ENCODE data around the gene OXSR1.

DNA sequence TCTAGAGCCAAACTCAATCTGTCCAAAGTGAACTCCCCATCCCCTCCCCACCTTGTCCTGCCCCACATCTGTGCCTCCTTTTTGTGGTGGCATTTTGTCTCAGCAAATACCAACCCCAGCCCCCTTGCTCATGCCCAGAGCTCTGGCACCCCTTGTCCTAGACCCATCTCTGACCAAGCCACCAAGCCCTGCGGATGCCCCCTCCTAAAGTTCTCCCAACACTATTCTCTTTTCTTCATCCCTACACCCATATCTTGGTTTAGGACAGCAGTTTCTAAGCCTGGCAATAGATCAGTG, 46.1 kb upstream of the OXSR1 start:
- TF ChIP-seq, protein P1, sequence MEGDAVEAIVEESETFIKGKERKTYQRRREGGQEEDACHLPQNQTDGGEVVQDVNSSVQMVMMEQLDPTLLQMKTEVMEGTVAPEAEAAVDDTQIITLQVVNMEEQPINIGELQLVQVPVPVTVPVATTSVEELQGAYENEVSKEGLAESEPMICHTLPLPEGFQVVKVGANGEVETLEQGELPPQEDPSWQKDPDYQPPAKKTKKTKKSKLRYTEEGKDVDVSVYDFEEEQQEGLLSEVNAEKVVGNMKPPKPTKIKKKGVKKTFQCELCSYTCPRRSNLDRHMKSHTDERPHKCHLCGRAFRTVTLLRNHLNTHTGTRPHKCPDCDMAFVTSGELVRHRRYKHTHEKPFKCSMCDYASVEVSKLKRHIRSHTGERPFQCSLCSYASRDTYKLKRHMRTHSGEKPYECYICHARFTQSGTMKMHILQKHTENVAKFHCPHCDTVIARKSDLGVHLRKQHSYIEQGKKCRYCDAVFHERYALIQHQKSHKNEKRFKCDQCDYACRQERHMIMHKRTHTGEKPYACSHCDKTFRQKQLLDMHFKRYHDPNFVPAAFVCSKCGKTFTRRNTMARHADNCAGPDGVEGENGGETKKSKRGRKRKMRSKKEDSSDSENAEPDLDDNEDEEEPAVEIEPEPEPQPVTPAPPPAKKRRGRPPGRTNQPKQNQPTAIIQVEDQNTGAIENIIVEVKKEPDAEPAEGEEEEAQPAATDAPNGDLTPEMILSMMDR (IDR thresholded peaks at IDR 0.05) = no peak
- TF ChIP-seq POLR2A (IDR thresholded peaks at IDR 0.05) (no peak), EP300 (IDR thresholded peaks at IDR 0.05) (no peak)

Data from ovary (tissue), 3 donors.